ENCODE measurements around the gene FYN. TPM values are rescaled to one million over a fixed set of nuclear protein-coding genes. Genes with fewer than 3 reads are reported as not detected.

The FYN gene
- polyA plus RNA-seq, 3 donors = 88.4 to 149 (median 114) TPM

- Histone ChIP-seq H3K9ac (ENCODE audit: insufficient read depth, low read length, poor library complexity, severe bottlenecking) (no peak overlapping the region), H3K4me2 (replicated peaks; ENCODE audit: extremely low read depth, low read length, poor library complexity, severe bottlenecking) (no peak overlapping the region), H2AFZ (ENCODE audit: insufficient read depth, low read depth, low read length, poor library complexity, severe bottlenecking) (no peak overlapping the region), H3K4me1 (ENCODE audit: control insufficient read depth in 1 of 2, insufficient read depth in 2 of 2, low read length in 2 of 2) (no peaks in the 10 kb centered on the region), H3K27me3 (ENCODE audit: control insufficient read depth in 2 of 2, insufficient read depth in 2 of 2, low read length in 2 of 2) (no peaks in the 10 kb centered on the region), H3K9me3 (replicated peaks in 1 of 2; ENCODE audit: control insufficient read depth in 1 of 2, insufficient read depth in 1 of 2, low read length in 2 of 2) (no peaks in the 10 kb centered on the region), H3K36me3 (replicated peaks in 1 of 2; ENCODE audit: control insufficient read depth in 1 of 2, insufficient read depth in 2 of 2, low read length in 2 of 2) (peaks cover 27 to 81% of the 10 kb centered on the region in 2 donors), H3K27ac (ENCODE audit: low read depth in 1 of 2, low read length in 2 of 2) (peak overlapping the region in 1 of 2 donors; percentile 28), H3K4me3 (replicated peaks in 1 of 3; ENCODE audit: low read depth in 2 of 3, low read length in 3 of 3) (no peak overlapping the region), H4K20me1 (ENCODE audit: insufficient read depth, low read length) (peaks cover 94% of the 10 kb centered on the region), H3K79me2 (ENCODE audit: insufficient read depth, low read length) (peaks cover 18% of the 10 kb centered on the region)
- H3K27me3 Mint-ChIP-seq (ENCODE audit: low read depth in 3 of 3) = no peaks in the 10 kb centered on the region
- peak overlapping the region in 1 of 7 donors; percentile 13 for H3K27ac Mint-ChIP-seq
- peaks cover 53 to 69% of the 10 kb centered on the region in 2 donors for H3K36me3 Mint-ChIP-seq
- 100% methylated on average over 1 of the region's 1 CpG for WGBS (ENCODE audit: insufficient coverage)
- intact Hi-C loops (cut with micrococcal nuclease) = no loop called here
- H3K9me3 Mint-ChIP-seq = no peaks in the 10 kb centered on the region
- no peak for TF ChIP-seq CTCF (IDR thresholded peaks at IDR 0.05)
- H3K4me1 Mint-ChIP-seq = peaks cover 5% of the 10 kb centered on the region
- no peak overlapping the region for H3K4me3 Mint-ChIP-seq
- DNase-seq = no peak
Observed at GRCh38 chr6:111774346-111774703, 98.9 kb downstream of the FYN start.

GRCh38 chr6:111773501-111774345, 99.5 kb downstream of the FYN start:
- no peak for DNase-seq
- 100% methylated on average over 2 of the region's 7 CpGs for WGBS (ENCODE audit: insufficient coverage)
- Histone ChIP-seq H3K9ac (ENCODE audit: insufficient read depth, low read length, poor library complexity, severe bottlenecking) (no peak overlapping the region), H2AFZ (ENCODE audit: insufficient read depth, low read depth, low read length, poor library complexity, severe bottlenecking) (no peak overlapping the region), H4K20me1 (ENCODE audit: insufficient read depth, low read length) (peaks cover 94% of the 10 kb centered on the region), H3K4me2 (replicated peaks; ENCODE audit: extremely low read depth, low read length, poor library complexity, severe bottlenecking) (no peak overlapping the region), H3K4me1 (ENCODE audit: control insufficient read depth in 1 of 2, insufficient read depth in 2 of 2, low read length in 2 of 2) (no peaks in the 10 kb centered on the region), H3K9me3 (replicated peaks in 1 of 2; ENCODE audit: control insufficient read depth in 1 of 2, insufficient read depth in 1 of 2, low read length in 2 of 2) (no peaks in the 10 kb centered on the region), H3K36me3 (replicated peaks in 1 of 2; ENCODE audit: control insufficient read depth in 1 of 2, insufficient read depth in 2 of 2, low read length in 2 of 2) (peaks cover 27 to 80% of the 10 kb centered on the region in 2 donors), H3K79me2 (ENCODE audit: insufficient read depth, low read length) (peaks cover 24% of the 10 kb centered on the region), H3K4me3 (replicated peaks in 1 of 3; ENCODE audit: low read depth in 2 of 3, low read length in 3 of 3) (no peak overlapping the region), H3K27me3 (ENCODE audit: control insufficient read depth in 2 of 2, insufficient read depth in 2 of 2, low read length in 2 of 2) (no peaks in the 10 kb centered on the region), H3K27ac (ENCODE audit: low read depth in 1 of 2, low read length in 2 of 2) (peak overlapping the region in 1 of 2 donors; percentile 28)
- peaks cover 48 to 65% of the 10 kb centered on the region in 2 donors for H3K36me3 Mint-ChIP-seq
- intact Hi-C loops (cut with micrococcal nuclease) = no loop called here
- H3K9me3 Mint-ChIP-seq = no peaks in the 10 kb centered on the region
- H3K27ac Mint-ChIP-seq = peak overlapping the region in 1 of 7 donors; percentile 50
- no peak overlapping the region for H3K4me3 Mint-ChIP-seq
- no peak for TF ChIP-seq CTCF (IDR thresholded peaks at IDR 0.05)
- H3K27me3 Mint-ChIP-seq (ENCODE audit: low read depth in 3 of 3) = no peaks in the 10 kb centered on the region
- H3K4me1 Mint-ChIP-seq = peaks cover 5% of the 10 kb centered on the region

All from CD14-positive monocyte (primary cell).